Ishikawa (cell line): ENCODE results near the gene UFM1.

Experiments
- CEBPB ChIP-seq: IDR thresholded peaks from 2 replicates; pipeline ENCODE4 v1.6.1; 2012
- CREB1 ChIP-seq: IDR thresholded peaks from 2 replicates; pipeline ENCODE4 v1.6.1; 2012; ENCODE audit warnings: low read depth
- EGR1 ChIP-seq: IDR thresholded peaks from 2 replicates; pipeline ENCODE4 v1.6.1; 2012
- EP300 ChIP-seq: IDR thresholded peaks from 2 replicates; pipeline ENCODE4 v1.6.1; 2012; ENCODE audit warnings: borderline replicate concordance
- FOXM1 ChIP-seq: IDR thresholded peaks from 2 replicates; pipeline ENCODE4 v1.6.1; 2012; ENCODE audit warnings: low read depth, borderline replicate concordance
- MAX ChIP-seq: IDR thresholded peaks from 2 replicates; pipeline ENCODE4 v1.6.1; 2012
- NFIC ChIP-seq: IDR thresholded peaks from 2 replicates; pipeline ENCODE4 v1.6.1; 2012
- RAD21 ChIP-seq: IDR thresholded peaks from 2 replicates; pipeline ENCODE4 v1.6.1; 2012; ENCODE audit warnings: low read depth
- REST ChIP-seq: IDR thresholded peaks from 2 replicates; pipeline ENCODE4 v1.6.1; 2012; ENCODE audit warnings: low read depth, mild to moderate bottlenecking
- TAF1 ChIP-seq: IDR thresholded peaks from 2 replicates; pipeline ENCODE4 v1.6.1; 2012; ENCODE audit warnings: low read depth, mild to moderate bottlenecking
- TCF12 ChIP-seq: IDR thresholded peaks from 2 replicates; pipeline ENCODE4 v1.6.1; 2012; ENCODE audit warnings: low read depth
- TEAD4 ChIP-seq: IDR thresholded peaks from 2 replicates; pipeline ENCODE4 v1.6.1; 2012
- USF1 ChIP-seq: IDR thresholded peaks from 2 replicates; pipeline ENCODE4 v1.6.1; 2012
- YY1 ChIP-seq: IDR thresholded peaks from 2 replicates; pipeline ENCODE4 v1.6.1; 2012; ENCODE audit warnings: low read depth
- ZBTB7A ChIP-seq: IDR thresholded peaks from 2 replicates; pipeline ENCODE4 v1.6.1; 2012; ENCODE audit warnings: low read depth

Gene UFM1

GRCh38 chr13:38355595-38356119 lies 6.0 kb downstream of the UFM1 start:
- TF ChIP-seq USF1 (no peak), REST (no peak), NFIC (no peak), MAX (no peak), EGR1 (no peak), TAF1 (no peak), TEAD4 (no peak), EP300 (no peak), YY1 (no peak), FOXM1 (no peak), CREB1 (no peak), RAD21 (no peak), ZBTB7A (no peak)

- TF ChIP-seq YY1 (no peak), NFIC (no peak), RAD21 (no peak), TCF12 (no peak), CEBPB (no peak), EP300 (no peak)
Measured at GRCh38 chr13:38358684-38359083, 9.0 kb downstream of the UFM1 start.

DNA sequence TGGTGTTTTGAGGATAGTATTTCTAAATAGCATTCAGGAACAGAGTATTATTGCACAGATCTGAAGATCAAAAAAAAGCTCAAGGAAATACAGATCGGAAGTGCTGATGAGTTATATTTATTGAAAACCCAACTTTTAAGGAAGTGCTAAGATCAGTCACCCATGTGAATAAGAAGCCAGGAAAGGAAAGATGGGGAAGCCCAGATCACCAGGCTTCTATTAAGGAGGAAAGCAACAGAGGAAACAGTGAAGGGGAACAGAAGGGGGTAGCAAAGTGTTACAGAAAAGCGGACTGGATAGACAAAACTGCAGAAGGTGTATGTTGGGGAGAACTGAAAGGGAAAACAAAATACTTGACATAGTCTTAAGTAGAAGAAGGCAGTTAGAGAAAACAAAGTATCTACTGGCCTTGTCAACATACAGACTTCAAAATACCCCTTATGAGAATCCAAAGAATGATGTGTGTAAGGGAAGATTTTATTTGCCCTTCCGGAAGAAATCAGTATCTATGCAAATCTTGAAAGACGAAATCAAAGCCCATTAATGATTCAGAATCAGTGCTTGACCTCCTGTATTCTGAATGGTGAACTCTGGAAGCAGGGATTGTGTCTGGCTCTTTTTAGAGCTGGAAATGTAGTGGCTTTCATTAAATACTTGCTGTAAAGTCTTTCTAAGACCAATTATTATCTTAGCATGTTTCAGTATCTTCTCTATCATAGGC lies 12.1 kb downstream of the UFM1 start:
- TF ChIP-seq TAF1 (no peak), TEAD4 (no peak), REST (no peak), ZBTB7A (no peak), FOXM1 (no peak), CREB1 (no peak), CEBPB (no peak), MAX (no peak), YY1 (no peak), EGR1 (no peak), EP300 (no peak), NFIC (no peak), USF1 (no peak), RAD21 (no peak), TCF12 (no peak)

DNA sequence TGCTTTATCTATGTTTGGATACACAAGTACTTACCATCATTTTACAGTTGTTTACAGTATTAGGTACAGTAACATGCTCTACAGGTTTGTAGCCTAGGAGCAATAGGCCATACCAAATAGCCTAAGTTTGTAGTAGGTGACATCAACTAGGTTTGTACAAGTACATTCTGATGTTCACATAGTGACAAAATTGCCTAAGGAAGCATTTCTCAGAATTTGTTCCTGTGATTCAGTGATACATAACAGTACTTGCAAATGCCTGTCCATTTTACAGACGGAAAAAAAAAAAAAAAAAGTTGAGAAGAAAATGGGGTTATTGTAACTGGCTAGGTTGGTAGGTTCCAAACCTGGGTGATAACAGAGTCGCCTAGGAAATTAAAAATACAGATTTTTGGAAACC lies 13.6 kb downstream of the UFM1 start:
- no peak for TF ChIP-seq REST
- no peak for TF ChIP-seq TAF1
- TF ChIP-seq ZBTB7A = no peak
- TF ChIP-seq MAX = no peak
